ENCODE results near the gene FNBP1L.

FNBP1L gene

DNA sequence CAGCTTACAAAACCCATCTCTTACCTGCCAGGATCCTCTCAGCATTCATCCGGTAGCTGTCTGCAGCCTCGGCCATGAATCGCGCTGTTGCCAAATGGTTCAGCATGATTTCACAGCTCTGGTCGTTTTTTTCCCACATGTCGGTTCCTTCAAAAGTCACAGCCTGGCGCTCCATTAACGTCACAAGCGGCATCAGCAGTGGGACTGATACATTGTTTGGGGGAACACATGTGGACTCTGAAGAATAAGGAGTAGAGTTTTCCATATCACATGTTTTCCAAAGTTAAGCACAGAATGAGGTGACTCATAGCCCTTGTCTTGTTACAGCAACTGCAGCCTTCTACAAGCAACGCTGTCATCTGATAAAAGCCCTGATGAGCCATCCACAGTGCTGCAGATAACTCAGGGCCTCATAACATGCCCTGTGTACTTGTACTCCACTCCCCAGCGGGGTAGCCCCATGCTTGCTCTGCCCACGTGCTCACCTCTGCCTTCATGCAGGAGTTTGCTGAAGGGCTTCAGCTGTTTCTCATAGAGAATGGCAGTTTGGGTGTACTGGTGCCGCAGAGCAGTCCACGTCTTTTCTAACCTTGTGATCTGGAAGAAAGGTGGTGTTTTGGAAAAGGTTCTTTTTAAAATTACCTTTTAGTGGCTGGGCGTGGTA, 119.5 kb downstream of the FNBP1L start:
- DNase-seq (ENCODE audit: low read depth), result peak; percentile 76
- TF ChIP-seq, protein P1, sequence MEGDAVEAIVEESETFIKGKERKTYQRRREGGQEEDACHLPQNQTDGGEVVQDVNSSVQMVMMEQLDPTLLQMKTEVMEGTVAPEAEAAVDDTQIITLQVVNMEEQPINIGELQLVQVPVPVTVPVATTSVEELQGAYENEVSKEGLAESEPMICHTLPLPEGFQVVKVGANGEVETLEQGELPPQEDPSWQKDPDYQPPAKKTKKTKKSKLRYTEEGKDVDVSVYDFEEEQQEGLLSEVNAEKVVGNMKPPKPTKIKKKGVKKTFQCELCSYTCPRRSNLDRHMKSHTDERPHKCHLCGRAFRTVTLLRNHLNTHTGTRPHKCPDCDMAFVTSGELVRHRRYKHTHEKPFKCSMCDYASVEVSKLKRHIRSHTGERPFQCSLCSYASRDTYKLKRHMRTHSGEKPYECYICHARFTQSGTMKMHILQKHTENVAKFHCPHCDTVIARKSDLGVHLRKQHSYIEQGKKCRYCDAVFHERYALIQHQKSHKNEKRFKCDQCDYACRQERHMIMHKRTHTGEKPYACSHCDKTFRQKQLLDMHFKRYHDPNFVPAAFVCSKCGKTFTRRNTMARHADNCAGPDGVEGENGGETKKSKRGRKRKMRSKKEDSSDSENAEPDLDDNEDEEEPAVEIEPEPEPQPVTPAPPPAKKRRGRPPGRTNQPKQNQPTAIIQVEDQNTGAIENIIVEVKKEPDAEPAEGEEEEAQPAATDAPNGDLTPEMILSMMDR (conservative IDR thresholded peaks at IDR 0.05; ENCODE audit: low read length), result no peak
- no peak overlapping the region for H3K4me3 ChIP-seq (ENCODE audit: low read length)

DNA sequence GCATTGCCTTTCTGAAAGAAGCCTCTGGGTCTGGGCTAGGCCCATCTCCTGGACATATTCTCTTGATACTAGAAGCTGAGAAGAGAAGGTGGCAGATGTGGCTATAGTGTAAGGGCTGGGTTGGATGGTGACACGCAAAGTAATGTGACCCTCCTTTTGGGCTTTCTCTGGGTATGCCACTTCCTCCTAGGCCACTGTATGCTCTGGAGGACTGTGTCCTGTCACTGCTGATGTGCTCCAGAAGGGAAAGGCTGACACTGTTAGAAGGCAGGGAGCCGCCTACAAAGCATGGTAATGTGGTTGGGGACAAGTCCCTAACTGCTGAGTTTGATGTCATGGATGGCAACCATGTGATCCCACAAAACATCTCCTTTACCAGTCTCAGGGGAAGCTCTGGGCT, 121.6 kb downstream of the FNBP1L start:
- TF ChIP-seq, protein P1 (conservative IDR thresholded peaks at IDR 0.05; ENCODE audit: low read length), result no peak
- DNase-seq (ENCODE audit: low read depth), result no peak
- no peak overlapping the region for H3K4me3 ChIP-seq (ENCODE audit: low read length)

DNA sequence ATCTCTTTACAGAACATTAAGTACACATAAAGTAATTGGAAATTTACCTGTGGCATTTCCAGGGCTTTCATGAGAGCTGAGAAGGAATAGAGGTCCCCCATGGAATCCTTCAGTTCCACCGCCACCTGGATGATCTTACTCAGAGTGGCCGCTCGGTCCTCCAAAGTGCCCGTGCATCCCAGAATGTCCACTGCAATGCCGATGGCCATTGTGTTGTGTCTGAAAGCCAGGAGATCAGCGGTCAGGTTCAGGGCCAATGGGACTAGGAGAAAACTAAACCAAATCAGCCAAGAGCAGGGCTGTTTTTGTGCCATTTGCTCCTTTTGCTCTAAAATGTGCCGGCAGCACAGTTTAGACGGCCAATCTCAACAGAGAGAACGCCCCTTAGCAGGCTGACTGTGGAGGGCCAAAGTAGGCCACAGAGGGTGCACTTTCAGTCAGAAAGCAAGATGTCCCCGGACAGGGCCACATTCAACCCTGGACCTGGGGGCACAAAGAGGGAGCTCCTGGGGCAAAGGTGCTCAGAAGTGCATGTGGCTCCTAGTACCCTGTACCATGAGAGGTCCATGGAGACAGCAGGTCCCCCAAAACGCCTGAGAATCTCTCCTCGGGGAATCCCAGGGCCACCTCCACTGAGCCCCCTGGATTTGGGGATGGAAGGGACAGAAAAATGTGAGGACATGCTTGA, 123.8 kb downstream of the FNBP1L start:
- TF ChIP-seq, protein P1 (conservative IDR thresholded peaks at IDR 0.05; ENCODE audit: low read length), result no peak
- no peak for DNase-seq (ENCODE audit: low read depth)
- no peak overlapping the region for H3K4me3 ChIP-seq (ENCODE audit: low read length)

DNA sequence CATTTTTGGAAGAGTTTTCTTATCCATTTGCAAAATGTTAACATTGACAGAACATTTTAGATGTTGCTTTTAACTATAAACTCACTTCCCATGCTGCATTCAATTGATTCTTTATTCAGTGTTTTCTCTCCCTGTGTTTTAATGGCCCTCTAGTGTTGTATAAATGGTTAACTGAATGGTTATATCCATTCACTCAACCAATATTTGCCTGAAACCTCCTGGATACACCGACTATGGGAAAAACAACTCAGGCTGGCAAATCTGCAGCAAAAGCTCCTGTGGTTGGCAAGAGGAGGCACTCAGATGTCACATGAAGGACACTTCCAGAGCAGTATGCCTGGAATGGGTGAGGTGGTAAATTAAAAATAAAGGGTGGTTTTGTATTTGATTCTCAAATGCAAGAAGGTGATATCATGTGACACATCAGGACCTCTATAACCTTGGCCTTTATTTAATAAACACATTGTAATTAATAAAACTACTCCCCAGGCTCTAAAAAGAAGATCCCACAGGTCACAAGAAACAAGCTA, 126.1 kb downstream of the FNBP1L start:
- DNase-seq (ENCODE audit: low read depth), result no peak
- TF ChIP-seq, protein P1 (conservative IDR thresholded peaks at IDR 0.05; ENCODE audit: low read length), result no peak

DNA sequence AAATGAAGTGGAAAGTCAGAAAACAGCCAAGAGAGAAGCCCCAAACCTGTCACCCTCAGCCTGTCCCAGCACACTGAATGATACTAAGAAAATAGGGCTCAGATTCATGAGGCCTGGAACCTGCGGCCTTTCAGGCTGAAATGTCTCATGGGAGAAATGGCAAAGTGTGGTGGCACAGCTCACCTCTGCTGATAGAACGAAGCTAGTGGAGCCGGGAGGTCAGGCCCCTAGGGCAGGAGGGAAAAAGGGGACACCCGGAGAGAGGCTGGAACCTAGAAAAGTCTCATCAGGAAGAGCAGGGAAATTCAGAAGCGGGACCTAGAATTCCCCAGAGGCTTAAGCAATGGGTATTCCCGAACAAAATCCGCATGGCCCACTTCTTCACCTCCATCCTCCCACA, 126.6 kb downstream of the FNBP1L start:
- TF ChIP-seq, protein P1 (conservative IDR thresholded peaks at IDR 0.05; ENCODE audit: low read length), result no peak

More for the DNA sequence above, 126.1 kb downstream of the FNBP1L start:
- no peak overlapping the region for H3K4me3 ChIP-seq (ENCODE audit: low read length)

DNA sequence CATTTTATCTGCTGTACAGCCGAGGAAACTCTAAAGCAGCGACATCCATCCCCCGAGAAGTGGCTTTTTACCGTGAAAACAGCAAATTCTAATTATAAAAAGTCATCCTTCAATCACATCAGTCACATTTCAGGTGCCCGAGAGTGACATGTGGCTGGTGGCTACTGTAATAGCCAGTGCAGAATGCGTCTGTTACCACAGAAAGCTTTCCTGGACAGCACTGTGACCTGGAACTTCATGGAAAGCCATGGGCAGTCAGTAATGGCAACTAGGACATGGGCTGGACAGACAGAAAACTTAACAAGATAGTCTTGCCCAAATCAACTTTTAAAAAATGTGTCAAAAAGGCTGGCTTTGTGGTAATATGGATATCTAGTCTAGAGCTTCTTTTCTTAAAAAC, 127.1 kb downstream of the FNBP1L start:
- TF ChIP-seq, protein P1 (conservative IDR thresholded peaks at IDR 0.05; ENCODE audit: low read length), result no peak
- no peak for DNase-seq (ENCODE audit: low read depth)
- H3K4me3 ChIP-seq (ENCODE audit: low read length), result no peak overlapping the region

More for the DNA sequence above, 126.6 kb downstream of the FNBP1L start:
- no peak overlapping the region for H3K4me3 ChIP-seq (ENCODE audit: low read length)
- no peak for DNase-seq (ENCODE audit: low read depth)

Measured in AG10803 (cell line).